CD4-positive, alpha-beta T cell (primary cell): ENCODE data around the gene ATP6V0E2. TPM values are rescaled to one million over a fixed set of nuclear protein-coding genes. Genes with fewer than 3 reads are reported as not detected.

Experiments
- ATAC-seq: fragments of 200-7000 bp; cut with Tn5 transposase; one replicate; pipeline ENCODE4 v1.10.0; 2022; ENCODE audit warnings: mild to moderate bottlenecking; ENCODE audit not compliant: poor library complexity
- CTCF ChIA-PET: fragments of 350-600 bp; sonication (Branson Sonifier 250); formaldehyde crosslinking; loops from one replicate; lab custom pipeline; 2021; ENCODE audit warnings: antibody characterized with exemption, inconsistent platforms; lab: Charles Lee
- POLR2A ChIA-PET: fragments of 350-600 bp; sonication (Branson Sonifier 250); formaldehyde crosslinking; loops from one replicate; lab custom pipeline; 2021; ENCODE audit warnings: antibody characterized with exemption, inconsistent platforms; lab: Charles Lee
- DNase-seq, 14 experiments: peaks; one replicate each; pipeline ENCODE4 v3.0.0-alpha.2; 2013 to 2020; ENCODE audit warnings: mixed read lengths in 2 of 14
- H3K27ac ChIP-seq, 2 donors: one replicate each; pipeline versions ENCODE4 v1.5.1 to v1.7.0; 2013; ENCODE audit warnings: low read length in 2 of 2, low read depth in 1 of 2, mild to moderate bottlenecking in 1 of 2
- H3K27me3 ChIP-seq, 2 experiments: 1 replicate in 1 of 2; 2 replicates in 1 of 2; pipeline versions ENCODE4 v1.6.1 to v1.7.0; 2013; ENCODE audit warnings: low read length in 2 of 2, control low read depth in 1 of 2, mild to moderate bottlenecking in 1 of 2, moderate library complexity in 1 of 2; ENCODE audit not compliant: insufficient read depth in 2 of 2, control insufficient read depth in 1 of 2
- H3K36me3 ChIP-seq: one replicate; pipeline ENCODE4 v1.6.1; 2013; ENCODE audit warnings: low read length, control low read depth; ENCODE audit not compliant: insufficient read depth
- H3K4me1 ChIP-seq: one replicate; pipeline ENCODE4 v1.6.1; 2013; ENCODE audit warnings: low read length, control low read depth; ENCODE audit not compliant: insufficient read depth
- H3K4me3 ChIP-seq: one replicate; pipeline ENCODE4 v1.5.1; 2013; ENCODE audit warnings: mild to moderate bottlenecking, low read length, moderate library complexity
- H3K9me3 ChIP-seq, 2 experiments: 1 replicate in 1 of 2; 2 replicates in 1 of 2; pipeline versions ENCODE4 v1.6.1 to v1.7.0; 2013; ENCODE audit warnings: low read length in 2 of 2, mild to moderate bottlenecking in 2 of 2, control low read depth in 1 of 2, moderate library complexity in 1 of 2; ENCODE audit not compliant: control insufficient read depth in 1 of 2, insufficient read depth in 1 of 2
- H3K27ac Mint-ChIP-seq: one replicate; pipeline ENCODE4 v1.8.0; 2020; ENCODE audit warnings: mixed read lengths
- H3K27me3 Mint-ChIP-seq: one replicate; pipeline ENCODE4 v1.8.0; 2021; ENCODE audit warnings: mixed read lengths
- H3K36me3 Mint-ChIP-seq: one replicate; pipeline ENCODE4 v1.8.0; 2021; ENCODE audit warnings: low read depth, mixed read lengths
- H3K4me1 Mint-ChIP-seq: one replicate; pipeline ENCODE4 v1.8.0; 2021; ENCODE audit warnings: low read depth, mixed read lengths
- H3K4me3 Mint-ChIP-seq: one replicate; pipeline ENCODE4 v1.8.0; 2020; ENCODE audit warnings: mild to moderate bottlenecking, mixed read lengths
- H3K9me3 Mint-ChIP-seq: one replicate; pipeline ENCODE4 v1.8.0; 2020; ENCODE audit warnings: mixed read lengths
- intact Hi-C, 2 experiments: fragments of 100-400 bp; cut with DNase I in 1 of 2; cut with micrococcal nuclease in 1 of 2; formaldehyde crosslinking; loops; one replicate each; pipeline versions ENCODE4 v1.15.1 to v1.9.0; 2023 to 2025; cut with DNase I, micrococcal nuclease
- total RNA-seq, 174 experiments: library from RNA in 2 of 174; stranded (reverse) in 2 of 174; gene quantifications; one replicate each; pipeline ENCODE4 v1.2.3 and lab custom pipeline; 2021 to 2026
- TF ChIP-seq, protein P1 (sequence below): fragments of 200-600 bp; IDR thresholded peaks from one replicate; pipeline ENCODE4 v1.8.0; 2022; ENCODE audit warnings: antibody characterized with exemption, mild to moderate bottlenecking

Gene ATP6V0E2
- total RNA-seq, 2 experiments from 2014 or later: 23.2 to 24.9 TPM

- H3K4me1 ChIP-seq: no peaks in the 10 kb centered on the region
- ATAC-seq (no peak), DNase-seq (no peak)
- H3K4me3 ChIP-seq: no peak overlapping the region
- no peaks in the 10 kb centered on the region for H3K27me3 ChIP-seq
- Mint-ChIP-seq H3K4me1 (no peaks in the 10 kb centered on the region), H3K27me3 (no peaks in the 10 kb centered on the region), H3K27ac (no peak overlapping the region), H3K36me3 (no peaks in the 10 kb centered on the region), H3K4me3 (no peak overlapping the region), H3K9me3 (no peaks in the 10 kb centered on the region)
- no peaks in the 10 kb centered on the region for H3K9me3 ChIP-seq
- TF ChIP-seq, protein P1, sequence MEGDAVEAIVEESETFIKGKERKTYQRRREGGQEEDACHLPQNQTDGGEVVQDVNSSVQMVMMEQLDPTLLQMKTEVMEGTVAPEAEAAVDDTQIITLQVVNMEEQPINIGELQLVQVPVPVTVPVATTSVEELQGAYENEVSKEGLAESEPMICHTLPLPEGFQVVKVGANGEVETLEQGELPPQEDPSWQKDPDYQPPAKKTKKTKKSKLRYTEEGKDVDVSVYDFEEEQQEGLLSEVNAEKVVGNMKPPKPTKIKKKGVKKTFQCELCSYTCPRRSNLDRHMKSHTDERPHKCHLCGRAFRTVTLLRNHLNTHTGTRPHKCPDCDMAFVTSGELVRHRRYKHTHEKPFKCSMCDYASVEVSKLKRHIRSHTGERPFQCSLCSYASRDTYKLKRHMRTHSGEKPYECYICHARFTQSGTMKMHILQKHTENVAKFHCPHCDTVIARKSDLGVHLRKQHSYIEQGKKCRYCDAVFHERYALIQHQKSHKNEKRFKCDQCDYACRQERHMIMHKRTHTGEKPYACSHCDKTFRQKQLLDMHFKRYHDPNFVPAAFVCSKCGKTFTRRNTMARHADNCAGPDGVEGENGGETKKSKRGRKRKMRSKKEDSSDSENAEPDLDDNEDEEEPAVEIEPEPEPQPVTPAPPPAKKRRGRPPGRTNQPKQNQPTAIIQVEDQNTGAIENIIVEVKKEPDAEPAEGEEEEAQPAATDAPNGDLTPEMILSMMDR: no peak
- H3K27ac ChIP-seq: no peak overlapping the region
- H3K36me3 ChIP-seq: no peaks in the 10 kb centered on the region
- ChIA-PET POLR2A (no interaction called here), CTCF (no interaction called here)
- intact Hi-C loops: no loop called here
Measured at GRCh38 chr7:149825567-149826343, 48.0 kb upstream of the ATP6V0E2 start.

DNA sequence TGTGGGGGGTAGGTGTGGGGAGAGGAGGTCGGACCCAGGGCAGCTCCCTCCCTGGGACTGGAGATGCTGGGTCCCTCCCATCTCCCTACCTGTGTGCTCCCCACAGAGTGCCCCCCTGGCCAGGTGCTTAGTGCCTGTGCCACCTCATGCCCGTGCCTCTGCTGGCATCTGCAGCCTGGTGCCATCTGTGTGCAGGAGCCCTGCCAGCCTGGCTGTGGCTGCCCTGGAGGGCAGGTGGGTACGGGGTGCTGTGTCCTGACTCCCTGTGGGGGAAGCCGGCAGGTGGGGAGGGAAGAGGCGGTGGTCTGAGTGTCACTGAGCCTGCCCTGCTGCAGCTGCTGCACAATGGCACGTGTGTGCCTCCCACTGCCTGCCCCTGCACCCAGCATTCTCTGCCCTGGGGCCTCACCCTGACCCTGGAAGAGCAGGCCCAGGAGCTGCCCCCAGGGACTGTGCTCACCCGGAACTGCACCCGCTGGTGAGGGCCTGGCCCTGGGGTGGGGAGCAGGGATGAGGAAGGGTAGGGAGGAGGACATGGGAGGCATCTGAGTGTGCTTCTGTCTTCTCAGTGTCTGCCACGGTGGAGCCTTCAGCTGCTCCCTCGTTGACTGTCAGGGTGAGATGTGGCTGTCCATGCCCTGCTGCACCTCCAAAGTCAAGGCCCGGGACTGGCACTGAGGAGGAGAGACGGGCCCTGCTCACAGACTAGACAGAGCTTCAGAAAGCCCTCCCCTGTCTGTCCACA lies 47.3 kb upstream of the ATP6V0E2 start:
- Mint-ChIP-seq H3K4me1 (no peaks in the 10 kb centered on the region), H3K4me3 (no peak overlapping the region), H3K36me3 (no peaks in the 10 kb centered on the region), H3K27me3 (peaks cover under 1% of the 10 kb centered on the region), H3K9me3 (no peaks in the 10 kb centered on the region), H3K27ac (no peak overlapping the region)
- Histone ChIP-seq H3K9me3 (no peaks in the 10 kb centered on the region), H3K4me1 (no peaks in the 10 kb centered on the region), H3K4me3 (no peak overlapping the region), H3K27ac (no peak overlapping the region), H3K27me3 (no peaks in the 10 kb centered on the region), H3K36me3 (no peaks in the 10 kb centered on the region)
- ChIA-PET POLR2A (no interaction called here), CTCF (no interaction called here)
- intact Hi-C loops: no loop called here
- no peak for DNase-seq
- ATAC-seq: no peak
- TF ChIP-seq, protein P1: no peak

DNA sequence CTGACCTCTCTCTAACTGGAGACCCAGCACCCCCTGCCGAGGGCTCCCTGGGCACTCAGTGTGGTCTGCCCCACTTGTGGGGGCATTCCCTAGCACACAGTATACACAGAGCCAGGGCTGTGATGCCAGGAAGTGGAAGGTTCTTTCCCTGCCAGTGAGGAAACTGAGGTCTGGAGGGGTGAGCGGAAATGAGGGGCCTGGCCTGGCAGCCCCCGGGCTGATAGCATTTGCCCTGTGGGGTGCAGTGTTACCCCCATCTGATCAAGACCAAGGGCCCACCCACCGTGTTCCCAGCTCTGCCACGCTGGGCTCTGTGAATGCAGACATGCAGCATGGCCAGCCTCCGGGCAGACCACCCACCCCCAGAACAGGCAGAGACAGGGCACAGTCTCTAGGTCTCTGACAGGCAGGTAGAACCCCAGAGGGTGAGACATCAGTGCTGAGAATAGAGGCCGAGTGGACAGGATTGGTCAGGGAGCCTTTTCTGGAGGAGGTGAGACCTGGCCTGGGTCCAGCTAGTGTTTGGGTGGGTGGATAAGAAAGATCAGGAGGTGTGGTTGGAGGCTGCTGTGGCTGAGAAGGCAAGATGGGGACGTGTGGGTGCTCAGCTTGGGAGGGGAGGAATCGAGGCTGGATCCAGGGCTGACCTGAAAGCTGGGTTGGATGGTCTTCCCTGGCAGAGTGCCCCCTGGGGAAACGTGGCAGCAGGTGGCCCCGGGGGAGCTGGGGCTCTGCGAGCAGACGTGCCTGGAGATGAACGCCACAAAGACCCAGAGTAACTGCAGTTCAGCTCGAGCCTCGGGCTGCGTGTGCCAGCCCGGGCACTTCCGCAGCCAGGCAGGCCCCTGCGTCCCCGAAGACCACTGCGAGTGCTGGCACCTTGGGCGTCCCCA lies 46.4 kb upstream of the ATP6V0E2 start:
- no peak overlapping the region for H3K27ac ChIP-seq
- H3K27me3 Mint-ChIP-seq: peaks cover 5% of the 10 kb centered on the region
- no peaks in the 10 kb centered on the region for H3K9me3 Mint-ChIP-seq
- no peaks in the 10 kb centered on the region for H3K36me3 ChIP-seq
- H3K9me3 ChIP-seq: no peaks in the 10 kb centered on the region
- ChIA-PET CTCF (no interaction called here), POLR2A (no interaction called here)
- no peaks in the 10 kb centered on the region for H3K36me3 Mint-ChIP-seq
- no peak for DNase-seq
- no peak for ATAC-seq
- H3K4me1 ChIP-seq: no peaks in the 10 kb centered on the region
- H3K4me3 ChIP-seq: no peak overlapping the region
- H3K4me1 Mint-ChIP-seq: no peaks in the 10 kb centered on the region
- TF ChIP-seq, protein P1: no peak
- H3K27ac Mint-ChIP-seq: no peak overlapping the region
- intact Hi-C loops: no loop called here
- H3K4me3 Mint-ChIP-seq: no peak overlapping the region
- H3K27me3 ChIP-seq: no peaks in the 10 kb centered on the region
